HCT116 (cell line): ENCODE results near the gene ZNF787. TPM values are rescaled to one million over a fixed set of nuclear protein-coding genes. Genes with fewer than 3 reads are reported as not detected.

Experiments
- ATAC-seq: fragments of 200-7000 bp; cut with Tn5 transposase; 2 replicates; pipeline ENCODE4 v1.9.1; 2020; ENCODE audit warnings: mild to moderate bottlenecking, moderate library complexity
- BruUV-seq: library from RNA; stranded (reverse); fragments of 400-500 nt; replicated peaks from 2 replicates; lab custom pipeline; 2021; lab: Mats Ljungman, UMichigan
- CTCF ChIA-PET: fragments of 300-600 bp; sonication (Branson Sonifier 250); formaldehyde crosslinking; loops from one replicate; lab custom pipeline; 2021; ENCODE audit warnings: antibody characterized with exemption; lab: Charles Lee
- POLR2A ChIA-PET: fragments of 300-600, 350-600 bp; sonication (Branson Sonifier 250); formaldehyde crosslinking; loops from one replicate; lab custom pipeline; 2021; ENCODE audit warnings: antibody characterized with exemption; lab: Charles Lee
- RAD21 ChIA-PET, 2 experiments: fragments of 300-600 bp; sonication (Branson Sonifier 250); formaldehyde crosslinking; loops; one replicate each; lab custom pipeline; 2023; ENCODE audit warnings: low total read pairs in 2 of 2; ENCODE audit not compliant: uncharacterized antibody in 2 of 2, unreplicated experiment in 2 of 2, low non-redundant PET in 1 of 2; lab: Charles Lee
- DNase-seq: peaks from one replicate; pipeline ENCODE4 v3.0.0-alpha.2; 2010; ENCODE audit warnings: low read depth, low spot score
- H2AFZ ChIP-seq: fragments of 200-600 bp; shearing (Covaris generic), sonication (generic); 2 replicates; pipeline ENCODE4 v1.6.1; 2017; ENCODE audit warnings: low read depth, mixed run types, mixed read lengths, antibody characterized with exemption, low read length; ENCODE audit not compliant: poor library complexity, severe bottlenecking
- H3K27ac ChIP-seq: 2 replicates; pipeline ENCODE4 v1.5.1; 2012; ENCODE audit warnings: low read depth, low read length
- H3K27me3 ChIP-seq: fragments of 200-600 bp; sonication (generic); 2 replicates; pipeline ENCODE4 v1.6.1; 2016; ENCODE audit warnings: mixed run types, low read length, mixed read lengths; ENCODE audit not compliant: insufficient read depth
- H3K36me3 ChIP-seq, 2 experiments: fragments of 200-500 bp in 1 of 2; fragments of 200-600 bp in 1 of 2; sonication (Bioruptor generic) in 1 of 2; sonication (generic) in 1 of 2; 2 replicates each; pipeline versions ENCODE4 v1.5.1 to v1.6.1; 2014 to 2016; ENCODE audit warnings: low read length in 2 of 2, inconsistent platforms in 1 of 2, mixed read lengths in 1 of 2, mixed run types in 1 of 2; ENCODE audit not compliant: insufficient read depth in 2 of 2, control insufficient read depth in 1 of 2
- H3K4me1 ChIP-seq, 2 experiments: fragments of 200-600 bp in 1 of 2; sonication (generic) in 1 of 2; 2 replicates each; pipeline versions ENCODE4 v1.5.1 to v1.6.1; 2012 to 2017; ENCODE audit warnings: low read length in 2 of 2, inconsistent platforms in 1 of 2, mild to moderate bottlenecking in 1 of 2, mixed read lengths in 1 of 2, mixed run types in 1 of 2, moderate library complexity in 1 of 2; ENCODE audit not compliant: insufficient read depth in 2 of 2, control insufficient read depth in 1 of 2
- H3K4me2 ChIP-seq: fragments of 200-600 bp; sonication (generic); 2 replicates; pipeline ENCODE4 v1.6.1; 2017; ENCODE audit warnings: mixed run types, low read length, mixed read lengths
- H3K4me3 ChIP-seq, 2 experiments: fragments of 200-600 bp in 1 of 2; sonication (generic) in 1 of 2; replicated peaks in 1 of 2; 2 replicates each; pipeline ENCODE4 v1.5.1; 2011 to 2016; ENCODE audit warnings: low read length in 2 of 2, control low read depth in 1 of 2, low read depth in 1 of 2, mild to moderate bottlenecking in 1 of 2, mixed read lengths in 1 of 2, mixed run types in 1 of 2
- H3K79me2 ChIP-seq: fragments of 200-600 bp; sonication (generic); 2 replicates; pipeline ENCODE4 v1.6.1; 2017; ENCODE audit warnings: mild to moderate bottlenecking, mixed run types, low read length, moderate library complexity, mixed read lengths; ENCODE audit not compliant: insufficient read depth
- H3K9ac ChIP-seq: fragments of 200-600 bp; sonication (generic); 2 replicates; pipeline ENCODE4 v1.6.1; 2016; ENCODE audit warnings: low read length, mixed read lengths
- H3K9me2 ChIP-seq: fragments of 200-600 bp; sonication (generic), shearing (Covaris generic); 2 replicates; pipeline ENCODE4 v1.6.1; 2017; ENCODE audit warnings: mixed run types, mild to moderate bottlenecking, moderate library complexity; ENCODE audit not compliant: insufficient read depth
- H3K9me3 ChIP-seq, 2 experiments: fragments of 200-500 bp in 1 of 2; fragments of 200-600 bp in 1 of 2; sonication (Bioruptor generic) in 1 of 2; sonication (generic) in 1 of 2; 2 replicates each; pipeline ENCODE4 v1.6.1; 2014 to 2017; ENCODE audit warnings: low read length in 2 of 2, mixed read lengths in 2 of 2, inconsistent platforms in 1 of 2, low read depth in 1 of 2, mild to moderate bottlenecking in 1 of 2, mixed run types in 1 of 2, moderate library complexity in 1 of 2; ENCODE audit not compliant: control insufficient read depth in 1 of 2, insufficient read depth in 1 of 2
- H4K20me1 ChIP-seq: fragments of 200-600 bp; sonication (generic), shearing (Covaris generic); 2 replicates; pipeline ENCODE4 v1.6.1; 2017; ENCODE audit warnings: mixed run types, mild to moderate bottlenecking, moderate library complexity; ENCODE audit not compliant: insufficient read depth
- CBX3 ChIP-seq: IDR thresholded peaks from 2 replicates; pipeline ENCODE4 v1.6.1; 2012; ENCODE audit warnings: low read depth
- CEBPB ChIP-seq: IDR thresholded peaks from 2 replicates; pipeline ENCODE4 v1.6.1; 2012; ENCODE audit warnings: low read depth
- ELF1 ChIP-seq: IDR thresholded peaks from 2 replicates; pipeline ENCODE4 v1.6.1; 2012; ENCODE audit warnings: low read depth, borderline replicate concordance
- EZH2phosphoT487 ChIP-seq: fragments of 200-600 bp; IDR thresholded peaks from 2 replicates; pipeline ENCODE4 v1.6.1; 2018; ENCODE audit warnings: antibody characterized with exemption, borderline replicate concordance
- JUND ChIP-seq: IDR thresholded peaks from 2 replicates; pipeline ENCODE4 v1.6.1; 2012
- POLR2A ChIP-seq: IDR thresholded peaks from 2 replicates; pipeline ENCODE4 v1.7.0; 2011; ENCODE audit warnings: borderline replicate concordance; ENCODE audit not compliant: insufficient read depth, insufficient read length; ENCODE audit errors: extremely low read depth
- SIN3A ChIP-seq: IDR thresholded peaks from 2 replicates; pipeline ENCODE4 v1.6.1; 2012; ENCODE audit warnings: low read depth
- SRF ChIP-seq: IDR thresholded peaks from 2 replicates; pipeline ENCODE4 v1.6.1; 2012; ENCODE audit warnings: low read depth
- ZFX ChIP-seq: fragments of 450-650 bp; IDR thresholded peaks from 2 replicates; pipeline ENCODE4 v1.6.1; 2017
- intact Hi-C: fragments of 100-400 bp; cut with micrococcal nuclease; formaldehyde crosslinking; loops from 2 replicates; pipeline ENCODE4 v1.10.0; 2022
- total RNA-seq: library from RNA; stranded (reverse); gene quantifications from one replicate; pipeline ENCODE4 v1.2.1, GENCODE V29; 2021; ENCODE audit not compliant: unreplicated experiment
- TF ChIP-seq, protein P1 (sequence below): IDR thresholded peaks from 2 replicates; pipeline ENCODE4 v1.6.1; 2012
- TF ChIP-seq, protein P2 (sequence below): IDR thresholded peaks from 2 replicates; pipeline ENCODE4 v1.6.1; 2011; ENCODE audit warnings: mild to moderate bottlenecking, low read length, moderate library complexity; ENCODE audit not compliant: insufficient replicate concordance; ENCODE audit errors: extremely low read depth

Gene ZNF787
- total RNA-seq, 1 experiment from 2014 or later: 40.3 TPM

GRCh38 chr19:56086671-56087430 is 34.2 kb downstream of the ZNF787 start (continued):
- no peak for TF ChIP-seq JUND
- no peak for TF ChIP-seq CEBPB
- no peak for TF ChIP-seq POLR2A
- no peak for TF ChIP-seq ZFX
- TF ChIP-seq, protein P1, sequence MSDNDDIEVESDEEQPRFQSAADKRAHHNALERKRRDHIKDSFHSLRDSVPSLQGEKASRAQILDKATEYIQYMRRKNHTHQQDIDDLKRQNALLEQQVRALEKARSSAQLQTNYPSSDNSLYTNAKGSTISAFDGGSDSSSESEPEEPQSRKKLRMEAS: no peak
- no peak for TF ChIP-seq ELF1
- no peak for TF ChIP-seq SIN3A
- TF ChIP-seq EZH2phosphoT487: no peak
- no peak for TF ChIP-seq CBX3

DNA sequence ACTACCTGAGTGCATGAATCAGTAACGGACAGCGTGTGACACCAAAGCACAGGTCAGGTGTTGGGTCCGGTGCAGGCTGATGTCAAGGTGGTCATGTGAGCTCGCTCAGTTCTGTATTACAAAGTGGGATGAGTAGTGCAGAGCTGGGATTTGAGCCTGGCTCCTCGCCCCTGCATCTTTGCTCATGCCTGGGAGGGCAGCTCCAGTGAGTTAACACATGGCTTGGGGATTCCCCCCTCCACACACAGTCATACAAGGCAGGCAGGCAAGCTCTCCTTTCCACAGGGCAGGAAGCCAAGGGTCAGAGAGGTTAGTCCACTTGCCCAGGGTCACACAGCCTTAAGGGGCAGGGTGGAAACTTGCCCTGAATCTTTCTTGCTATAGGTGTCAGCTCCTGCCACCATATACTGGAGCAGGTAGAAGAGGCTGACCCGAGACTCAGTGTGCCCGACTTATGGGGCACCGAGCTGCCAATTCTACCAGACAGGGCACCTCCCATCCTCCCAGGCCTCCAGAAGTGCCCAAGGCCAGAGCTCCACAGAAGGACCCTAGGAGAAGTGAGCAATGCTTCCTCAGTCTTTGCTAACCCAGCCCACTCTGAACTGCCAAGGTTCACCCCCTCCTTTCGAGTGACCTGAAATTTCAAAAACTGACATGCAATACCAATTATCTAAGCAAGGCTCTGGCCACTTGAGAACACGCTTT is 35.4 kb downstream of the ZNF787 start:
- BruUV-seq: no TSS peak

More for the DNA sequence above, 35.4 kb downstream of the ZNF787 start:
- ChIA-PET RAD21 (no interaction called here), CTCF (interaction anchor here (1.1 to 1.2 kb wide), 2 partner anchors 9 to 84 kb away, joined by 3 read pairs; no protein-coding TSS in a partner anchor), POLR2A (interaction anchor here (0.9 kb wide), 1 partner anchor 55 kb away, joined by 4 read pairs; the partner anchor contains the start of gene ZNF444)
- Histone ChIP-seq H4K20me1 (peaks cover 5% of the 10 kb centered on the region; the same call in 1 of the 2 replicates), H3K4me3 (no peak overlapping the region), H3K36me3 (no peaks in the 10 kb centered on the region), H3K4me1 (peaks cover 5 to 6% of the 10 kb centered on the region in 2 experiments; a peak in 3 of 4 replicates), H3K27me3 (no peaks in the 10 kb centered on the region), H2AFZ (no peak overlapping the region), H3K4me2 (no peak overlapping the region), H3K79me2 (peaks cover 14% of the 10 kb centered on the region), H3K9me3 (no peaks in the 10 kb centered on the region), H3K9me2 (no peaks in the 10 kb centered on the region), H3K27ac (no peak overlapping the region), H3K9ac (no peak overlapping the region)
- intact Hi-C loops: no loop called here
- TF ChIP-seq, protein P2, sequence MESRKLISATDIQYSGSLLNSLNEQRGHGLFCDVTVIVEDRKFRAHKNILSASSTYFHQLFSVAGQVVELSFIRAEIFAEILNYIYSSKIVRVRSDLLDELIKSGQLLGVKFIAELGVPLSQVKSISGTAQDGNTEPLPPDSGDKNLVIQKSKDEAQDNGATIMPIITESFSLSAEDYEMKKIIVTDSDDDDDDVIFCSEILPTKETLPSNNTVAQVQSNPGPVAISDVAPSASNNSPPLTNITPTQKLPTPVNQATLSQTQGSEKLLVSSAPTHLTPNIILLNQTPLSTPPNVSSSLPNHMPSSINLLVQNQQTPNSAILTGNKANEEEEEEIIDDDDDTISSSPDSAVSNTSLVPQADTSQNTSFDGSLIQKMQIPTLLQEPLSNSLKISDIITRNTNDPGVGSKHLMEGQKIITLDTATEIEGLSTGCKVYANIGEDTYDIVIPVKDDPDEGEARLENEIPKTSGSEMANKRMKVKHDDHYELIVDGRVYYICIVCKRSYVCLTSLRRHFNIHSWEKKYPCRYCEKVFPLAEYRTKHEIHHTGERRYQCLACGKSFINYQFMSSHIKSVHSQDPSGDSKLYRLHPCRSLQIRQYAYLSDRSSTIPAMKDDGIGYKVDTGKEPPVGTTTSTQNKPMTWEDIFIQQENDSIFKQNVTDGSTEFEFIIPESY: no peak
- TF ChIP-seq JUND: no peak
- TF ChIP-seq SRF: no peak
- no peak for TF ChIP-seq ZFX
- DNase-seq: no peak
- ATAC-seq: no peak; the same call in 1 of the 2 replicates
